ENCODE data around the gene OR10J1.

GRCh38 chr1:159441360-159441759 lies 1.8 kb downstream of the OR10J1 start:
- TF ChIP-seq ZFP3 (CRISPR knock-in tag; IDR thresholded peaks at IDR 0.05) (no peak), ZFP30 (CRISPR knock-in tag; IDR thresholded peaks at IDR 0.05) (no peak), CREB5 (CRISPR knock-in tag; IDR thresholded peaks at IDR 0.05; ENCODE audit: low read depth) (no peak), ZNF70 (CRISPR knock-in tag; IDR thresholded peaks at IDR 0.05) (no peak), TSHZ2 (CRISPR knock-in tag; IDR thresholded peaks at IDR 0.05) (no peak), PPARA (CRISPR knock-in tag; IDR thresholded peaks at IDR 0.05; ENCODE audit: borderline replicate concordance) (no peak), PATZ1 (CRISPR knock-in tag; IDR thresholded peaks at IDR 0.05; ENCODE audit: borderline replicate concordance) (no peak), BACH2 (CRISPR knock-in tag; IDR thresholded peaks at IDR 0.05; ENCODE audit: borderline replicate concordance) (no peak)

All from SK-N-SH treated with all-trans-retinoic acid at 6 μM for 48 hours (cell line).